SIG-M5 (cell line): ENCODE measurements around the gene UTP11.

Experiments
- DNase-seq: peaks from one replicate; lab custom pipeline; 2025; lab: John Stamatoyannopoulos, UW

The UTP11 gene

DNA sequence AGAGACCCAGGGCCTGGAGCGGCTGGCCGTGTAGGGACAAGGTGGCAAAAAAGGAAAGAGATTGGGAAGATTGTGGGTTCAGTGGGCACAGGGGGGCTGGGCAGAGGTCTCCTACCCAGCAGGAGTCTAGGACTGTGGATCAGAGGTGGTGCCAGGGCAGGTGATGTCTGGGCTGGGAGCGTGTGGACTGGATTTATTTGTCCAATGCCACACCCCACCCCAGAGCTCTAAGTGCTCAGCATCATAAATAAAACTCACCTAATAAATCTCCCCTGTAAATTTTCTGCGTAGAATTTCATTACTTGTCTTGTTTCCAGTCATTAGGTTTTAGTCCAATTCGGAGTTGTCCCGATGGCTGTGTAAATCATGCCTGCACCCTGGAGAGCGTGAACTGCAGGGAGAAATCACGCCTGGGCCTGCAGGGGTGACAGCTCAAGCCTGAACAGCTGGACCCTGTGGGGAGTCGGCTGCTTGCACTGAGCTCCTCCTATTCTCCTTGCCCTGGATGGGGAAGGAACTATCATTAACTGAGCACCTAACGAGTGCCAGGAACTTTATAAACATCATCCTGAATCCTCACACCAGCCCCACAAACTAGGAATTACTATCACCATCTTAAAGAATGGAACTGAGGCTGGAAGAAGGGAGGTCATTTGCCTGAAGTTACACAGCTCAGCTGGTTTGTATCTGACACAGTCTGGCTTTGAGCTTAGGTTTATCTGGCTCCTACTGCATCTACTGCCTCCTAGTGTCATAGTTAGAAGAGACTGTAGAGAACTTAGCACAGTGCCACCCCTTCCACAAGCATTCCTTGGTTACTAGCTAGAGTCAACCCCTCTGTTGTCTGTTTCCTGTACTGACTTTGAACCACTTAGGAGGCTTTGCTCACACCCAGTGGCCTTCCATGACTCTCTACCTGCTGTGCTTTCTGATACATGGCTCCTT lies 59.0 kb downstream of the UTP11 start:
- no peak for DNase-seq

DNA sequence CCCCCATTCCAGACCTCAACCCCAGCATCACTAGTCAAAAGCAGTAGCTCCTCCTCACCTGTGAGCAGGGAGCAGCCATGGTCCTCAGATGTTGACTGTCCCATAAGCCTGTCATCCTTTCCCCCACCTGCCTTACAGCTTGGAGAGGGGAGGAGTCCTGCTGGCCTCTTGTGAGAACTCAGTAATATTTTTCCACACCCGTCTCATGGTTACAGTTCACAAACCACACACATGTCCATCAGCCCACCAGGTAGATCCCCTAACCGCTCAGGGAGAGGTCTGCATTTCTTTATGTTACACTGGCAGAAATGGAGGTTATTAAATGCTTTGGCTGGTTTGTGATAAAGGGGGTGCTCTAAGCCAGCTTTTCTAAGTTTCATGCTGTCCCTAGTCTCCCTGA lies 60.3 kb downstream of the UTP11 start:
- no peak for DNase-seq

DNA sequence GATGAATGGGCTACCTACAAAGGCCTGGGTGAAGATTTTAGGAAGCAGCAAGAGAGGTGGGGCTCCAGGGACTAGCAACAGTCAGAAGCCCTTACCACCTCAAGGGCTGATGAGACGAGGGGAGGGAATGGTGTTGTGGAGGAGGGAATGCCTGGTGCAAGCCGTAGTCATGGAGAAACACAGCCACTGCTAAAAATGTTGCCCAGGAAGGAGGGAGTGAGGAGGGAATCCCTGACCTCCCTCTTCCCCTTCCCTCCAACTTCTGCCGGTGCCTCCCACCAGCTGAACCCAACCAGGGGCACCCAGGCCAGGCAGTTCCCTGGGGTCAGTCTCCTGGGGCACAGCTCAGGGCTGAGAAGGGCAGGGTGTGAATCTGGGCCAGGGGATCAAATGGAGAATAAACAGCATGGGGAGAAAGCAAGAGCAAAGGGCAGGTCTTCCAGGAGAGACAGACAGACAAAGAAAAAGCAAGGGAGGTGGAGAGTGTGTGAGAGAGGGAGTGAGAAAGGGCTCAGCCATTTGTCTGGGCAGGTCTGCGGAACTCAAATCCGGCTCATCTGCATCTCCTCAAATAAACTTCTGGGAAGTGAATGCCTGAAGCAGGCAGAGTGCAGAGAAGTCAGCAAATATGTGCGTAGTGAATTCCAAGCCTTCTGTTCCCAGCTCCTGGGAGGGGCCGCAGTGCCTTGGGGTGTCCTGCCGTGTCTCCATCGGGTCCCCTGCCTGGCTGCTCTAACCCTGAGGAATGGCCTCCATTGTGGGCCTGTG lies 61.2 kb downstream of the UTP11 start:
- no peak for DNase-seq

DNA sequence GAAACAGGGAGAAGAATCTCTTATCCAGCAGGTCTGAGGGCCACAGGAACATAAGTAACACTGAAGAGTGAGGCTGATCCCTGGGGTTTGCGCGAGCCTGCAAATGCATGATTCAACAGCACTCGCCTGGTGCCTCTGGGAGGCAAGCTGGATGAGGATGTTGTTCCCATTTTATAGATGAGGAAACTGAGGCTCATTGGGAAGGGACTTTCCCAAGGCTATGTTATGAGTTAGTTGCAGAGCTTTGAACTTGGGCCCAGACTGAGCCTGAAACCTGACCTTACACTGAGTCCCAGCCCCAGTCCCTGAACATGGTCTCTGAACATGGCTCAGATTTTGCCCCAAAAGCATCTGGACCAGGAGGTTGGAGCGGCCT lies 61.8 kb downstream of the UTP11 start:
- no peak for DNase-seq
